Activated CD4-positive, alpha-beta T cell treated with anti-CD3 and anti-CD28 coated beads, Interleukin-10, Interleukin-2, amounts not matched to agents 100 ng/mL and 50 ng/mL, durations not matched to agents 16 hours and 8 hours (primary cell): Measurements from ENCODE around the gene TBX1.
"Not testable (repeated sequence)": the region's sequence is repeated elsewhere in the genome, so short reads cannot be mapped to it uniquely, and the experiment has no call there.

Experiments used
- DNase-seq: peaks from one replicate; pipeline ENCODE4 v3.0.0-alpha.2; 2020

The TBX1 gene

GRCh38 chr22:19765477-19766239, 5.1 kb downstream of the TBX1 start:
- peak; percentile 17 for DNase-seq

DNA sequence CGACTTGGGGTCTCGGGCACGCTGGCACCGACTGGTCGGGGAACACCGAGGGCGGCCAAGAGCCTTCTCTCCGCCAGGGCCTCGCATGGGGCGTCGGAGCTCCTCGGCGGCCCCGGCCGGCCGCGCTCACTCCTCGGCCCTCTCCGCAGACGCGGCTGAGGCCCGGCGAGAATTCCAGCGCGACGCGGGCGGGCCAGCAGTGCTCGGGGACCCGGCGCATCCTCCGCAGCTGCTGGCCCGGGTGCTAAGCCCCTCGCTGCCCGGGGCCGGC, 5.6 kb downstream of the TBX1 start:
- DNase-seq, result no peak

DNA sequence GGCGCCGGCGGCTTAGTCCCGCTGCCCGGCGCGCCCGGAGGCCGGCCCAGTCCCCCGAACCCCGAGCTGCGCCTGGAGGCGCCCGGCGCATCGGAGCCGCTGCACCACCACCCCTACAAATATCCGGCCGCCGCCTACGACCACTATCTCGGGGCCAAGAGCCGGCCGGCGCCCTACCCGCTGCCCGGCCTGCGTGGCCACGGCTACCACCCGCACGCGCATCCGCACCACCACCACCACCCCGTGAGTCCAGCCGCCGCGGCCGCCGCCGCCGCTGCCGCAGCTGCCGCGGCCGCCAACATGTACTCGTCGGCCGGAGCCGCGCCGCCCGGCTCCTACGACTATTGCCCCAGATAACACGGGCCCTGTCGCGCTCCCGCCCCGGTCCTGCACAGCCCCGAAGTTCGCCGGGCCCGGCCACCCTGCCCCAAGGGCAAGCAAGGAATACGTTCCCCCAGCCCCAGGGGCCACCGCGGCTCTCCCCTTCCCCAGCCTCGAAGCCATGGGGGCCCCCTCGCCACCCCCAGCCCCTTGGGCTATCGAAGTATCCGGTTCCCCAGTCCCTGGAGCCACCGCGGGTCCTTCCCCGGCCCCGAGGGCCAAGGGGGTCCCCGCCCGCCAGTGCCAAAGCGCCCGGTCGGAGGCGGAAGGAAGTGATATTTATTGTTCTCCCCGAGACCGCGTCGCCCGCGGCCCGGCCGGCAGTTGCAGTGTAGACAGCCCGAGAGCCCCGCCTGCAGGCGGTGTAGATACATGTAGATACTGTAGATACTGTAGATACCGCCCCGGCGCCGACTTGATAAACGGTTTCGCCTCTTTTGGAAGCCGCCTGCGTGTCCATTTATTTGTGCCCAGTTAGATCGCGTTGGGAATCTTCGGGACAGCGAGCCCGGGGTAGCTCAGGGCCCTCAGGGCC, 6.2 kb downstream of the TBX1 start:
- peak; percentile 71 for DNase-seq

GRCh38 chr22:19767427-19768341, 7.1 kb downstream of the TBX1 start:
- DNase-seq, result no peak

DNA sequence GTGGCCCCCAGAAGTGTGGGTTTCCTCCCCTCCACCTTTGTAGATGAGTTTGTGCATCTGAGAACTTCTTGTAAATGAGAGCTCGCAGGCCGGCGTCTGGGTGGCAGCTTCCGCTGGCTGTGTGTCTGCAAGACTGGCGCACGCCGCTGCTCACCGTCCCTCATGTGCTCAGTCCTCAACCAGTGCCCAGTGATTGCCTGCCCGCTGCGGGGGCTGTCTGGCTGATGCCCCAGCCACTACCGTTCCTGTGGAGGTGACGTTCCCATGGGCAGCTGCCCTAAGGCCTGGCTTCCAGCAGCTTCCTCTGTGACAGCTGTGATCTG, 8.8 kb downstream of the TBX1 start:
- no peak for DNase-seq

- DNase-seq, result no peak
Measured at GRCh38 chr22:19770349-19771220, 10.0 kb downstream of the TBX1 start.

DNA sequence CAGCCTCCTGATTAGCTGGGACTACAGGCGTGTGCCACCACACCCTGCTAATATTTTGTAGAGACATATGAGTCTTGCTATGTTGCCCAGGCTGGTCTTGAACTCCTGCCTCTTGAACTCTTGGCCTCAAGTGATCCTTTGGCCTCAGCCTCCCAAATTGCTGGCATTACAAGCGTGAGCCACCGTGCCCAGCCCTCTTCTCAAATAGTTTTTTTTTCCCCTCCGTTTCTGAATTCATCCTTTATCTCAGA, 11.8 kb downstream of the TBX1 start:
- DNase-seq, result no peak

GRCh38 chr22:19772673-19773469, 12.3 kb downstream of the TBX1 start:
- DNase-seq, result no peak

- DNase-seq, result no peak
Measured at GRCh38 chr22:19773470-19774040, 13.0 kb downstream of the TBX1 start.

- no peak for DNase-seq
Measured at GRCh38 chr22:19774628-19775027, 14.1 kb downstream of the TBX1 start.

DNA sequence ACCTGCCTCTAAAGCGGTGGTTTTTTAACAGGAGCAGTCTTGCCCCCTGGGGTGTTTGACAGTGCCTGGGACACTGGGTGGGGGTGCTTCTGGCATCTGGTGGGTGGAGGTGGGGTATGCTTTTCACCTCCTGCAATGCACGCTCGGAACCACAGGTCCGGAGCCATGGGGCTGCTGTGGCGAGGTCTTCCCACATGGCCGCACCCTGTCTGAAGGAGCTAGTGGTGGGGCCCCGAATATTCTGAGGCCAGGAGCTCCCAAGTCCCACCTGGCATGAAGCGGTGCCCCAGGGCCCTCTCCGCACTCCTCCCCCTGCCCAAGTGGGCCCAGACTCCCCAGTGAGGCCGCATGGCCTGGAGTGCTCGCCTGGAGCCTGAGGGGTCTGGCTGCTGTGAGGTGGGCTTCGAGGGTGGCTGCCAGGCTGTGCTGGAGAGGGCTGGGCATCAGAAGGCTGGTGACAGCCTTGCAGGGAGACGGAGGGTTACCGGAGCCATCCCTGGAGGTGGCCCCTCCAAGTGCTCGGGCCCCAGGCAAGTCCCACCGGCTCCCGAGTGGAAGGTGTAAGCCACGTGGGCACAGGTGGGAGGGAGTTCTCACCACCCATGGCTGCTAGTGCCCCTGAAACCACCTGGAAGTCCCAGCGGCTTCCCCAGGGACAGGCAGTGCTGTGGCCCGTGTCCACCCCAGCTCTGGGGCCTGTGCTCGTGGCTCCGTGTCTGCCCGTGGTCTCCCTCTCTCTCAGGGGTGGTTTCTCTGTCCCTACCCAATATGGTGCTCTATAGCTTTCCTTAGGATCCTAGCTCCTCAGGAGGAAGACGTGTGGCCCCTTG, 15.1 kb downstream of the TBX1 start:
- DNase-seq, result no peak

GRCh38 chr22:19776433-19777031, 16.0 kb downstream of the TBX1 start:
- DNase-seq, result no peak

GRCh38 chr22:19777192-19777591, 16.6 kb downstream of the TBX1 start:
- not testable (repeated sequence) for DNase-seq

DNA sequence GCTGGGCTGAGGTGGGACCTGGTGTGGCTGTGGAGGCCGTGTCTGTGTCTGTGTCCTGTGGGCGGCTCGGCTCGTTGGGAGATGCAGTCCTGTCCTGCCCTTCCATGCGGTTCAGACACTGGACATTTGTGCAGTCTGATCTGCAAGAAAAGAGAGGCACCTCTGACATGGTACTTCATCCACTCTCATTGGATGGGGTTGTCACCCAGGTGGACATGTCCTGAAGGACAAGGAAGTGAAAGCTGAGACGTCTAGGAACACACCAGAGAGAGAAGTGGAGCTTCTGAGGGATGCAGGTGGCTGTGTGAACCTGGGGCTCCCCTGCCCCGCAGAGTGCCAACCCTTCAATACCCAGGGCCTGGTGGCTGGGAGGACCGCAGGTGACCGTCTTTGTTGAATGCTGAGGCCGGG, 18.4 kb downstream of the TBX1 start:
- no peak for DNase-seq

- DNase-seq, result no peak
Measured at GRCh38 chr22:19779685-19780268, 19.2 kb downstream of the TBX1 start.

GRCh38 chr22:19782533-19782932, 22.0 kb downstream of the TBX1 start:
- DNase-seq, result no peak

DNA sequence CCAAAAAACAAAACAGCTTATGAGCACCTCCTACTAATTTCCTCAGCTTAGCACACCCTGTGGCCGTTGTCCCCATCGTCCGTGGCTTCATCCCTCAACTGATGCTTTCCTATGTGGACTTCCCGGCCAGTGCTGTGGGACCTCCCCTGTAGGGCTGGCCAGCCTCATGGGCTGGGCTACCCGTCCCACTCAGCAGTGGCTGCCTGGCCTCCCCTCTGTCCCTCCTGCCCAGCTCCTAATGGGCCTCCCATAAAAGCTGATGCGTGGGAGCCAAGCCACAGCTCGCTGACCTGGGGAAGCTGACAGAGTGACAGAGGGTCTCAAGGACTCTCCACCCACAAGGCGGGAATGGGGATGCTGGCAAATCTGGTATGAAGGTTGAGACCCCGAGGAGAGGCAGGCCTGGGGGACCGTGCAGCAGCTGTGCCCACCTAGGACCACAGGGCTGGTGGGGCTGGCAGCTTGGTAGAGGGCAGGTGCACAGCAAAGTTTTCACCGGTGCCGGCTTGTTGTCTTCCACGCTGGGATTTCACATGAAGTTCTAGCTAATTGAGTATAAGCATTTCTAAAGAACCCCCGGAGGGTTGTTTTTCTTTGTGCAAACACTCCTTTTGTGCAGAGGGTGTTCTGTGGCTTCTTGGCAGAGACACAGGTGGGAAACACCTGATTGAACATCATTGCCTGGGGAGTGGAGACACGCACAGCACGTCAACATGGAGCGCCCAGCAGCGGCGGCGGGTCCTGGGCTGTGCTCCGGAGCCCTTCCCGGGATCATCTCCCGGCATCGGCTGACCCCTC, 23.2 kb downstream of the TBX1 start:
- no peak for DNase-seq

GRCh38 chr22:19784384-19785175, 24.0 kb downstream of the TBX1 start:
- no peak for DNase-seq
